Hypothalamus (tissue), 51 donors: ENCODE results near the gene RGS9BP.
"Not testable (repeated sequence)": the region's sequence is repeated elsewhere in the genome, so short reads cannot be mapped to it uniquely, and the experiment has no call there.

Experiments used
- DNase-seq, 51 donors: peaks; one replicate each; lab custom pipeline; 2025; lab: John Stamatoyannopoulos, UW

RGS9BP gene

DNA sequence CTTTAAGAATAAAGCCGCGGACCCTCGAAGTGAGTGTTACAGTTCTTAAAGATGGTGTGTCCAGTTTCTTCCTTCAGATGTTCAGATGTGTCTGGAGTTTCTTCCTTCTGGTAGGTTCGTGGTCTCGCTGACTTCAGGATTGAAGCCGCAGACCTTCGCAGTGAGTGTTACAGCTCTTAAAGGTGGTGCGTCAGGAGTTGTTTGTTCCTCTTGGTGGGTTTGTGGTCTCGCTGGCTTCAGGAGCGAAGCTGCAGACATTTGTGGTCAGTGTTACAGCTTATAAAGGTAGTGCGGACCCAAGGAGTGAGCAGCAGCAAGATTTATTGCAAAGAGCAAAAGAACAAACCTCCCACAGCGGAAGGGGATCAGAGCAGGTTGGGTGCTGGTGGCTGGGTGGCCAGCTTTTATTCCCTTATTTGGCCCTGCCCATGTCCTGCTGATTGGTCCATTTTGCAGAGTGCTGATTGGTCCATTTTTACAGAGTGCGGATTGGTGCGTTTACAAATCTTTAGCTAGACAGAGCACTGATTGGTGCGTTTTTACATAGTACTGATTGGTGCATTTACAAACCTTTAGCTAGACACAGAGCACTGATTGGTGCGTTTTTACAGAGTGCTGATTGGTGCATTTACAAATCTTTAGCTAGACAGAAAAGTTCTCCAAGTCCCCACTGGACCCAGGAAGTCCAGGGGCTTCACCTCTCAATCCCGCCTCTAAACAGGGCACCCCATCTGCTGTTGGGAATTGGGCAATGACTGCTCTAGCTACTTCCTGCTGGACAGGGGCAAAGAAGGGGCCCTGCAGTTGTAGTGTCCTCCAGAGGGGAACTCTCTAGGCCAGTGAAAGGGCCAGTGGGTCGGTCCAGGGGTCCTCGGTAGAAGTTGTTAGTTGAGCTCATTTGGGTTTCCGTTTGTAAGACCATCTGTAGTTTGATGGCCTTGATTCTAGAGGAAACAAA is 17.8 kb downstream of the RGS9BP start:
- not testable (repeated sequence) for DNase-seq

DNA sequence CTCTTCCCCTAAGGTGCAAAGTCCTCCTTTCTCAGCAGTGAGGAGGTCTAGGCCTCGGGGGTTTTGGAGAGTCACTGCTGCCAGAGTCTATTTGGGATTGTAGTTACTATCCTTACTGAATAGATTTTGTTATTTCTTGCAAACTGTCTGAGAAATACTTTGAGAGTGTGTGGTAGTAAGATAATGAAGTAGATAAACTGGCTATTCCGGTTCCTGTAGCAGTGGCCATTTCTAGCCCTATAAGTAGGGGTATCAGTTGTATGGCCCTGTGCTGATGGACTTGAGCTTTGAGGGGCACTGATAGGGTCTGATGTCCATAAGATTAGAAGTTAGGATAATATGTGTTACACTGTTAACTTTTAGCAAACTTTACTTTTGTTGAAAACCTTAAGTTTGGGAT is 18.7 kb downstream of the RGS9BP start:
- not testable (repeated sequence) for DNase-seq

DNA sequence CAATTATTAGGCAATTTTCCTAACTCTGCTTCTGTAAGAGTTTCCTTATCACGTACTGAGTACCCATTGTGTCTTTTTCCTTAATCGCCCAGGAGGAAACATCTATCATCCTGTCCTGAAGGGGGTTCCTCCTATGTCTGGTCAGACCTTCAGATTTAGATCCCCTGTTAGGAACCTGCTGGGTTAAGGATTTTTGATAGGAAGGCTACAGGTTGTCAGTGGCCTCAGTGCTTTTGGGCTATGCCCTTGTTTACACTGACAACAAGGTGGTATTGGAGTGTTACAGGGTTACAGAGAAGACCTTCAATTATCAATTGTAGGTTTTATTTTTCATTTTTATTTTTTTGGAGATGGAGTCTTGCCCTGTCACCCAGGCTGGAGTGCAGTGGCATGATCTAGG is 19.2 kb downstream of the RGS9BP start:
- not testable (repeated sequence) for DNase-seq

DNA sequence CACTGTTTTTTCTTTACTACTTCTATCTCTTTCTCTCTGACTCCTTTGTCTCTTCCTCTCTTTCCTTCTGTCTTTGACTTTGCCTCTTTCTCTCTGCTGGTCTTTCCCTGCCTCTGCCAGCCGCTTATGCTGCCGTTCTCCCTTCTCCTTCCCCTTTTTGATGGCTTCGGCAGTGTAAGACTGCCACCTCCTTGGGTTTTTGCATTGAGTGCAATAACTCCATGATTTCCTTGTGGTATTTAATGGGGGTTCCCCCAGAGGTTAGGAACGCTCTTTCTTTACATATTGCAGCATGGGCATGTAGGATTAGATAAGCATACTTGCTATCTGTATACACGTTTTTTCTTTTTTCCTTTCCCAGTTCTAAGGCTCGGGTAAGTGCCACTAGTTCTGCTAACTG is 19.9 kb downstream of the RGS9BP start:
- DNase-seq, result not testable (repeated sequence)

DNA sequence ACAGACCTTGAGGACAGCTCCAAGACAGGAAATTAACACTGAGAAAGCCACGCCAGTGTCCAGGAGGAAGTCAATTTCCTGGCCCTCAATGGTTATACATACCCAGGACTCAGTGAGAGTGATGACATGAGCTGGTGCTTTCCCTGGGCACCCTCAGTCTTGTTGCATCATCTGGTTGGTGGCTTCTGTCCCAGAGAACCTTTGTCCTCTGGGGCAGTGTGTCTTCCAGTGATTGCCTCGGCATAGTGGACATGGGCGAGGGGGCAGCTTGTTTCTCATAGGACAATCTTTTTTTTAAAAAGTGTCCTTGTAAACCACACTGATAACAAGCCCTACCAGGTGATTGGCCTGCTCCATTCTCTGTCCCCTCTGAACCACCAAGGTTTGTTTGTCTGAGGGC is 21.1 kb downstream of the RGS9BP start:
- DNase-seq, result not testable (repeated sequence)

DNA sequence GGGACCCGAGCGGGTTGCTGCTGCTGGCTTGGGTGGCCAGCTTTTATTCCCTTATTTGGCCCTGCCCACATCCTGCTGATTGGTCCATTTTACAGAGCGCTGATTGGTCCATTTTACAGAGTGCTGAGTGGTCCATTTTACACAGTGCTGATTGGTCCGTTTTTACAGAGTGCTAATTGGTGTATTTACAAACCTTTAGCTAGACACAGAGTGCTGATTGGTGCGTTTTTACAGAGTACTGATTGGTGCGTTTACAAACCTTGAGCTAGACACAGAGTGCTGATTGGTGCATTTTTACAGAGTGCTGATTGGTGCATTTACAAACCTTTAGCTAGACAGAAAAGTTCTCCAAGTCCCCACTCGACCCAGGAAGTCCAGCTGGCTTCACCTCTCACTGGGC is 24.5 kb downstream of the RGS9BP start:
- DNase-seq, result not testable (repeated sequence)

DNA sequence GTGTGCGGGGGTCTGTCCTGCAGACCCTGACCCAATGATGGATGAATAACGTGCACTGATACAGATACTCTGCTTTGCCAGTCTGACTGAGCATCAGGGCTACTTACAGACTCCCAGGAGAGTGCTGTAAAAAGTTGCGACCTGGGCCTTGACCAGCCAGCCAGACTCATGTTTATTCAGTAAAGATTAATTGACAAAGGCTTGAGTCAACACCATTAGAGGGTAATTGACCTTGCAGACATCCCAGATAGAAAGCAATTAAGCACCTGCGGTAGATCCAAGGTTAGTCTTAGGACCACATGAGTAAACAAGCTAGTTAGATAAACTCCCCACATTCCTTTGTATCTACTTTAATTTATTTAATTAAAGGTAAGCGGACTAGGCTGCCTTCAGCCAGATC is 26.4 kb downstream of the RGS9BP start:
- DNase-seq, result no peak

DNA sequence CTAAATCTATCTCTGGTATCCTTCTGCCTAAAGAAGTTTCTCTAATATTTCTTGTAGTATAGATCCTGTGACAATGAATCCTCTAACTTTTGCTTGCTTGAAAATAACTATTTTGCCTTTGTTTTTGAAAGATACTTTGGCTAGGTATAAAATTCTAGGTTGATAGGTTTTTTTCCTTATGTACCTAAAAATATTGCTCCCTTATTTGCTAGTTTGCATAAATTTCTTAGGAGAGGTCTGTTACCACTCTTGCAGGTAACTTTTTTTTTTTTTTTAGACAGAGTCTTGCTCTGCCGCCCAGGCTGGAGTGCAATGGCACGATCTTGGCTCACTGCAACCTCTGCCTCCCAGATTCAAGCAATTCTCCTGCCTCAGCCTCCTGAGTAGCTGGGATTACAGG is 28.4 kb downstream of the RGS9BP start:
- not testable (repeated sequence) for DNase-seq

DNA sequence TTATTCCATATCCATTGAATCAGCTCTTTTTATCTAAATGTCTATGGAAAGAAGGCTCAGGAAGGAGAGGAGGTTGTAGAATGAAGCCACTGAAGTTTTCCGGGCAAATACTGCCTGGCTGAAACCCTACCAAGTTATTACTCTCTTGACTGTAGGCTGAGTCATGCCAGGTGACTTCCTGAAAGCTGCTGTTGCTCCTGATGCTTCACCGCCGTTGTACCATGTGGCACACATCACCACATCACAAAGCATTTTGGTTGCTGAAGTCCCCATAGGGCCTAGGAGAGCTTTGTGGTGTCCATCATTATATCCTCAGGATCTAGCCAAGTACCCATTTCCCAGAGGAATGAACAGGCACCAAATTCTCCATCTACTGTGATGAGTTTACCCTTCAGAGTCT is 32.8 kb downstream of the RGS9BP start:
- no peak for DNase-seq

DNA sequence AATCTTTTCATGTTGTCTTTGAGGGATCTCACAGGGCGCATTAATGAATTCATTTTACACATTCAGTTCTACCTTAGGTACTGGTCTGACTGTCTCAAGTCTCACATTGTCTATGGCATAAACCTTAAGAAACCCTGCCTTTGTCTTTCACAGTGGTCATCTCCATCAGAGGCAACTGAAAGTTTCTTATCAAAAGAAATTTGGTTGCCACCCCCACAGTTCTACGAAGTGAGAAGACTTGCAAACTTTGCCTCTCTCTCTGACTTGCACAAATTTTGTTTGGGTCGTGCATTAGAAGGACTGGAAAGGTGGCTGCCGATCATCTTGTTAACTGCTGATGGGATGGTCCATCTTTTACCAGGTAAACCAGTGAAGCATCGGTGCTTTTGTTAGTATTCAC is 33.4 kb downstream of the RGS9BP start:
- DNase-seq, result no peak

DNA sequence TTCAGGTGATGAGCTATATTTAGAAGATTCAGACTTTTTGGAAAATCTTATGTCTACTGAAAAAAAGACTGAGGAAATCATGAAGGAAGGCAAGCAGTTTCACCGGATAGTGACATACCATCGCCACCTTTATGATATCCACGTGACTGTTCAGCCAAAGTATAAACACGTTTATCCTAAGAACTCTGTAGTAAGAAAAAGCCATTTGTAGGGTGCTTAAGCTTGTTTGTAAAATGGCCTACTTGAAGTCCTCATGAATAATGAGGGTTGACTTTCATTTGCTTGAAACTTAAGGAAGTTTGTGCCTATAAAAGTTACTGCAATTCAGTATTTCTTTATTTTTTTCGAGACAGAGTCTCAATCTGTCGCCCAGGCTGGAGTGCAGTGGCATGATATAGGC is 36.1 kb downstream of the RGS9BP start:
- DNase-seq, result no peak

DNA sequence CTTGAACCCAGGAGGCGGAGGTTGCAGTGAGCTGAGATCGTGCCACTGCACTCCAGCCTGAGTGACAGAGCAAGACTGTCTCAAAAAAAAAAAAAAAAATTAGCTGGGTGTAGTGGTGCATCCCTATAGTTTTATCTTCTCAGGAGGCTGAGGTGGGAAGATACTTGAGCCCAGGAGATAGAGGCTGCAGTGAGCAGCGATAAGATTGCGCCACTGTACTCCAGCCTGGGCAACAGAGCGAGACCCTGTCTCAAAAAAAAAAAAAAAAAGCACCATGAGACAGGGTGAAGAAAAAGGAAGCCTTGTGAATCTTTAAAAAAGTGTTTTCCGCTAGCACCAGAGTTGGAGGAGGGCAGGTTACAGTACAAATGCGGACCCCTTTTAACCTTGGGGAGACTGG is 40.6 kb downstream of the RGS9BP start:
- not testable (repeated sequence) for DNase-seq

DNA sequence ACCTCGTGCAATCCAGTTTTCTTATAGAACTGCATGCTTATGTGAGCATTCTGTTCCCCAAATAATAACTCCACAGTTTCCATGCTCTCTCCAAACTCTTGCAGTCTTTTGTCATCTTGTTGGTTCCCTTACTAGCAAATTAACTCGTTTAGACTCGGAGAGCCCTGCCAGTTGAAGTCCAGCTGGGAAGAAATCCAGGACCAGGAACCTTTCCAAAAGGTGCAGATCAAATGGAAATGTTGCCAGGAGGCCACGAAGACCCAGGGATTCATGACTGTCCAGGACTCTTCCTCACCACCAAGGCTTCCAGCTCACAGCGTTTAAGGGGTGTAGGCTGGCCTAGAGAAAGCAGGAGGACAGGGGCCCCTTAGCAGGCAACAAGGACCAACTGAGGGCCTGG is 41.8 kb downstream of the RGS9BP start:
- DNase-seq, result no peak

DNA sequence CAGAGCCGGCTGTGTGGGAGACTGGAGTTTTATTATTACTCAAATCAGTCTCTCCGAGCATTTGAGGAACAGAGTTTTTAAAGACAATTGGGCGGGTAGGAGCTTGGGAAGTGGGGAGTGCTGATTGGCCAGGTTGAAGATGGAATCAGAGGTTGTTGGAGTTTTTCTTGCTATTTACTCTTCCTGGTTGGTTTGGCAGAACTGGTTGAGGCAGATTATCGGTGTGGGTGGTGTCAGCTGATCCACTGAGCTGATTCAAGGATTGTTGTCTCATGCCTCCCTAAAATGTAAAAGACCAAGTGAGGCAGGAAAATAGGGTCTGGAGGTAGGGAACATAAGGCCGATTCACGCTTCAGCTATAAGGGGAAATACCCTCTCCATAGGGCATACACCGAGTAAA is 42.6 kb downstream of the RGS9BP start:
- peak in 1 of 51 donors; percentile 3 for DNase-seq

DNA sequence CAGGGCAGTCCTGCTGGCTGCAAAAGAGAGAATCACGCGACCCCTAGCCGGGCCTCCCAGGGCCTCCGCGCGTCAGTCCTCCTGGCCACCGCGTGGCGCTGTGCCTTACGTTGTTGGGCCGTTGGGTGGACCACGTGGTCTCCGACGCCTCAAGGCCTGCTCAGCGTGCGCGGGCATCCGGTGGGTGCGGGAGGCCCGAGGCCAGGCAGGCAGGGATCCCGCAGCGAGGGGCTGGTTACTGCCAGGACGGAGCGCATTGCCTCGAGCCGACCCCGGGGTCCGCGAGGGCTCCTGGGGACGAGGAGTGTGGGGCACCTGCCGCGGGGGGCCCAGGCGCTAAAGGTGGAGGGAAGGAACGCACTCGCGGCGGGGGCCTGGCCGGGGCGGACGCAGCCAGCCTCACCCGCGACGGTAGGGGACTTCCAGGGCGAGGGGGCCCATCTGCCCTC is 44.0 kb downstream of the RGS9BP start, which contains the start of gene TDRD12:
TSS of gene TDRD12 (plus strand) at position 157 of the 449 bp plus-strand sequence. CDS start 306 bp downstream, outside the sequence.
- no peak for DNase-seq

DNA sequence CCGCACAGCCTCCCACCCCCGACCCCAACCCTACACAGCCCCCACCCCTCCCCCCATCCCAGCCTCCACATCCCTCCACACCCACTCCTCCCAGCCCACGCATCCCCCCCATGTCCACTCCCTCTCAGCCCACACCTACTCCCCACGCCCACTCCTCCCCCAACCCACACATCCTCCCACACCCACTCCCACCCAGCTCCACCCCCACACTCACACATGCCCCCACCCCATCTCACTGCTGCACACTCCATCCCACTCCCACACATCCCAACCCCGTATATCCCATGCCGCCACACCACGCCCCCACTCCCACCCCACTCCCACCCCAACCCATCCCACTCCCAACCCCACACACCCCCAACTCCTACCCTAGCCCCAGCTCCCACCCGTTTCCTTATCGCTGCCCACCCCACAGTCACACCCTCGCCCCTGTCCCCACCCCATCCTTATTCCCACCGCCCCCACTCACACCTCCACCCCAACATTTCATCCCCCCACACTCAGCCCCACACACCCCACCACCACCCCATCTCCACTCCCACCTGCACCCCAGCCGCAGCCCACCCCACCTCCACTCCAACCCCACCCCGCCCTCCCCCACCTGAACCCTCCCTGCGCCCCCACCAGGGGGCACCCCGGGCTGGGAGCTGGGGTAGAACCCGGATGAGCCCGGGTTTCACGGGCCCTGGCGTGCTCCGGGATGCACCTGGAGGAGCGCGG is 44.7 kb downstream of the RGS9BP start:
- no peak for DNase-seq

DNA sequence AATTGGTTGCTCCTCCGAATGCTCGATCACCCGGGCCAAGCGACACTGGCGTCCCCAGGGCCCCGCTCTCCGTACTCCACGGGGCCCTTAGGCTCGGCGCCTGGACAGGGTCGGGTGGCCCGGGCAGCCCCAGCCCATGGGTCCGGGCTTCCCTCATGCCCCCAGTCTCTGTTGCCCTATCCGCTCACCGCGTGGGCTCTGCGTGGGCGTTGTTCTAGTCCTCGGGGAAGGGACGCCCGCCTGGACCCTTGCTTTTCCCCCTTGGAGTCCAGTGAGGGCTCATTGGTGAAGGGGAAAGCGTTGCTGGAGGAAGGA is 45.2 kb downstream of the RGS9BP start:
- no peak for DNase-seq
